ENCODE results near the gene EXOC3L4.

Gene EXOC3L4

GRCh38 chr14:103141117-103141796, 46.7 kb downstream of the EXOC3L4 start:
- TF ChIP-seq CTCF (IDR thresholded peaks at IDR 0.05; ENCODE audit: low read depth, low read length): peak; percentile 76
- peaks cover 13% of the 10 kb centered on the region; the same call in 1 of the 2 replicates for H3K4me1 ChIP-seq
- no peaks in the 10 kb centered on the region for H3K36me3 ChIP-seq
- H3K4me3 ChIP-seq (ENCODE audit: low read depth, low read length): no peak overlapping the region
- H3K27me3 ChIP-seq: no peaks in the 10 kb centered on the region
- no peak for DNase-seq
- no peaks in the 10 kb centered on the region for H3K9me3 ChIP-seq

- TF ChIP-seq CTCF (IDR thresholded peaks at IDR 0.05; ENCODE audit: low read depth, low read length): no peak; the same call in 1 of the 2 replicates
- H3K27me3 ChIP-seq: no peaks in the 10 kb centered on the region
- H3K4me3 ChIP-seq (ENCODE audit: low read depth, low read length): no peak overlapping the region
- DNase-seq: no peak
- H3K9me3 ChIP-seq: no peaks in the 10 kb centered on the region
- H3K4me1 ChIP-seq: peaks cover 13% of the 10 kb centered on the region; the same call in 1 of the 2 replicates
- no peaks in the 10 kb centered on the region for H3K36me3 ChIP-seq
These were observed 47.5 kb downstream of the EXOC3L4 start for GRCh38 chr14:103142026-103142425.

GRCh38 chr14:103142721-103143302, 48.3 kb downstream of the EXOC3L4 start:
- H3K9me3 ChIP-seq: no peaks in the 10 kb centered on the region
- no peak for DNase-seq
- no peak overlapping the region for H3K4me3 ChIP-seq (ENCODE audit: low read depth, low read length)
- no peaks in the 10 kb centered on the region for H3K36me3 ChIP-seq
- no peaks in the 10 kb centered on the region for H3K27me3 ChIP-seq
- H3K4me1 ChIP-seq: peaks cover 13% of the 10 kb centered on the region; the same call in 1 of the 2 replicates
- no peak for TF ChIP-seq CTCF (IDR thresholded peaks at IDR 0.05; ENCODE audit: low read depth, low read length)

GRCh38 chr14:103143506-103143905, 49.0 kb downstream of the EXOC3L4 start:
- no peak for DNase-seq
- Histone ChIP-seq H3K4me1 (peaks cover 13% of the 10 kb centered on the region; the same call in 1 of the 2 replicates), H3K4me3 (ENCODE audit: low read depth, low read length) (no peak overlapping the region), H3K36me3 (no peaks in the 10 kb centered on the region), H3K9me3 (no peaks in the 10 kb centered on the region), H3K27me3 (no peaks in the 10 kb centered on the region)
- TF ChIP-seq CTCF (IDR thresholded peaks at IDR 0.05; ENCODE audit: low read depth, low read length): no peak

GRCh38 chr14:103144085-103144484, 49.6 kb downstream of the EXOC3L4 start:
- Histone ChIP-seq H3K9me3 (no peaks in the 10 kb centered on the region), H3K4me3 (ENCODE audit: low read depth, low read length) (no peak overlapping the region), H3K4me1 (peaks cover 13% of the 10 kb centered on the region; the same call in 1 of the 2 replicates), H3K27me3 (no peaks in the 10 kb centered on the region), H3K36me3 (no peaks in the 10 kb centered on the region)
- no peak for DNase-seq
- TF ChIP-seq CTCF (IDR thresholded peaks at IDR 0.05; ENCODE audit: low read depth, low read length): no peak

GRCh38 chr14:103146141-103146709, 51.7 kb downstream of the EXOC3L4 start:
- no peak for TF ChIP-seq CTCF (IDR thresholded peaks at IDR 0.05; ENCODE audit: low read depth, low read length)
- Histone ChIP-seq H3K4me3 (ENCODE audit: low read depth, low read length) (no peak overlapping the region), H3K27me3 (no peaks in the 10 kb centered on the region), H3K36me3 (no peaks in the 10 kb centered on the region), H3K9me3 (no peaks in the 10 kb centered on the region), H3K4me1 (peaks cover 13% of the 10 kb centered on the region; the same call in 1 of the 2 replicates)
- DNase-seq: no peak

Measured in BE2C (cell line).